SK-N-SH treated with all-trans-retinoic acid at 6 μM for 48 hours (cell line): ENCODE measurements around the gene STAT5A.

Experiments
- ARNTL ChIP-seq: fragments of 450-650 bp; formaldehyde crosslinking; IDR thresholded peaks from 2 replicates; pipeline ENCODE4 v1.5.0; 2020; ENCODE audit warnings: low read depth, mild to moderate bottlenecking, moderate library complexity, borderline replicate concordance
- BACH2 ChIP-seq: fragments of 250-450 bp; sonication (Bioruptor Pico); IDR thresholded peaks from 2 replicates; pipeline ENCODE4 v1.9.0; 2021; ENCODE audit warnings: mild to moderate bottlenecking, borderline replicate concordance
- CREB5 ChIP-seq: fragments of 250-450 bp; sonication (Bioruptor Pico); IDR thresholded peaks from 2 replicates; pipeline ENCODE4 v1.5.1; 2020; ENCODE audit warnings: low read depth, mild to moderate bottlenecking, moderate library complexity
- ESRRG ChIP-seq: fragments of 250-450 bp; sonication (Bioruptor Pico); IDR thresholded peaks from 2 replicates; pipeline ENCODE4 v1.6.1; 2021; ENCODE audit warnings: mild to moderate bottlenecking
- GLIS3 ChIP-seq: fragments of 250-450 bp; sonication (Bioruptor Pico); IDR thresholded peaks from 2 replicates; pipeline ENCODE4 v1.5.0; 2020; ENCODE audit warnings: mild to moderate bottlenecking, moderate library complexity
- PATZ1 ChIP-seq: fragments of 250-450 bp; sonication (Bioruptor Pico); IDR thresholded peaks from 2 replicates; pipeline ENCODE4 v1.8.0; 2020; ENCODE audit warnings: mild to moderate bottlenecking, moderate library complexity, borderline replicate concordance
- POU6F1 ChIP-seq: fragments of 250-450 bp; sonication (Bioruptor Pico); IDR thresholded peaks from 2 replicates; pipeline ENCODE4 v1.8.0; 2021; ENCODE audit warnings: low read depth, mild to moderate bottlenecking, moderate library complexity, borderline replicate concordance
- RARB ChIP-seq: fragments of 250-450 bp; sonication (Bioruptor Pico); IDR thresholded peaks from 2 replicates; pipeline ENCODE4 v1.8.0; 2021; ENCODE audit warnings: mild to moderate bottlenecking, moderate library complexity
- SNAI2 ChIP-seq: fragments of 250-450 bp; sonication (Bioruptor Pico); IDR thresholded peaks from 2 replicates; pipeline ENCODE4 v1.5.0; 2020; ENCODE audit warnings: mild to moderate bottlenecking, moderate library complexity
- TSHZ2 ChIP-seq: fragments of 250-450 bp; sonication (Bioruptor Pico); IDR thresholded peaks from 2 replicates; pipeline ENCODE4 v1.5.0; 2020; ENCODE audit warnings: mild to moderate bottlenecking, moderate library complexity
- ZNF8 ChIP-seq: fragments of 450-650 bp; formaldehyde crosslinking; IDR thresholded peaks from 2 replicates; pipeline ENCODE4 v1.5.0; 2020; ENCODE audit warnings: mild to moderate bottlenecking, moderate library complexity

GRCh38 chr17:42309986-42310786 is 21.9 kb downstream of the STAT5A start:
- TF ChIP-seq BACH2 (CRISPR knock-in tag) (no peak), ARNTL (CRISPR knock-in tag) (no peak), ZNF8 (no peak), CREB5 (no peak), RARB (CRISPR knock-in tag) (no peak), SNAI2 (CRISPR knock-in tag) (no peak), ESRRG (CRISPR knock-in tag) (no peak), TSHZ2 (no peak), POU6F1 (no peak), GLIS3 (CRISPR knock-in tag) (no peak), PATZ1 (CRISPR knock-in tag) (no peak)
